H9 (cell line): ENCODE data around the gene TNIP1. TPM values are rescaled to one million over a fixed set of nuclear protein-coding genes. Genes with fewer than 3 reads are reported as not detected.

Source experiments
- DNase-seq: peaks from one replicate; pipeline ENCODE4 v3.0.0-alpha.2; 2017
- H2AFZ ChIP-seq: one replicate; pipeline ENCODE4 v1.6.1; 2013; ENCODE audit warnings: mild to moderate bottlenecking, low read length, control low read depth, moderate library complexity
- H2AK5ac ChIP-seq: 2 replicates; pipeline ENCODE4 v1.6.1; 2013; ENCODE audit warnings: low read length, control low read depth, mixed read lengths; ENCODE audit not compliant: insufficient read length
- H2BK120ac ChIP-seq: one replicate; pipeline ENCODE4 v1.6.1; 2013; ENCODE audit warnings: low read depth, mild to moderate bottlenecking, low read length, control low read depth, inconsistent platforms; ENCODE audit not compliant: poor library complexity, severe bottlenecking
- H2BK12ac ChIP-seq: 2 replicates; pipeline ENCODE4 v1.6.1; 2013; ENCODE audit warnings: low read length, control low read depth, mixed read lengths, low read depth; ENCODE audit not compliant: insufficient read length
- H2BK15ac ChIP-seq: 2 replicates; pipeline ENCODE4 v1.6.1; 2013; ENCODE audit warnings: low read depth, low read length, control low read depth
- H2BK20ac ChIP-seq: one replicate; pipeline ENCODE4 v1.6.1; 2013; ENCODE audit warnings: low read depth, mild to moderate bottlenecking, low read length, control low read depth, inconsistent platforms; ENCODE audit not compliant: poor library complexity, severe bottlenecking
- H2BK5ac ChIP-seq: 2 replicates; pipeline ENCODE4 v1.6.1; 2013; ENCODE audit warnings: low read length, control low read depth, mixed read lengths; ENCODE audit not compliant: insufficient read length
- H3K14ac ChIP-seq: 2 replicates; pipeline ENCODE4 v1.6.1; 2013; ENCODE audit warnings: low read length, control low read depth; ENCODE audit not compliant: insufficient read depth
- H3K18ac ChIP-seq: 2 replicates; pipeline ENCODE4 v1.6.1; 2013; ENCODE audit warnings: low read depth, mild to moderate bottlenecking, mixed read lengths, low read length, control low read depth; ENCODE audit not compliant: insufficient read length
- H3K23ac ChIP-seq: 2 replicates; pipeline ENCODE4 v1.6.1; 2013; ENCODE audit warnings: low read length, control low read depth, mixed read lengths, low read depth; ENCODE audit not compliant: insufficient read length
- H3K23me2 ChIP-seq: 2 replicates; pipeline ENCODE4 v1.6.1; 2013; ENCODE audit warnings: low read depth, mild to moderate bottlenecking, mixed read lengths, low read length, control low read depth; ENCODE audit not compliant: insufficient read length, poor library complexity, severe bottlenecking
- H3K27ac ChIP-seq: 2 replicates; pipeline ENCODE4 v1.5.1; 2013; ENCODE audit warnings: low read length, control low read depth, mixed read lengths, low read depth; ENCODE audit not compliant: insufficient read length
- H3K27me3 ChIP-seq: 2 replicates; pipeline ENCODE4 v1.6.1; 2013; ENCODE audit warnings: low read length, control low read depth, inconsistent platforms; ENCODE audit not compliant: insufficient read depth
- H3K4ac ChIP-seq: 2 replicates; pipeline ENCODE4 v1.6.1; 2013; ENCODE audit warnings: low read depth, mild to moderate bottlenecking, control low read depth, inconsistent platforms, low read length, moderate library complexity
- H3K4me1 ChIP-seq: 2 replicates; pipeline ENCODE4 v1.6.1; 2013; ENCODE audit warnings: low read length, control low read depth, inconsistent platforms; ENCODE audit not compliant: insufficient read depth
- H3K4me2 ChIP-seq: 2 replicates; pipeline ENCODE4 v1.6.1; 2013; ENCODE audit warnings: low read length, control low read depth, mixed read lengths; ENCODE audit not compliant: insufficient read length, insufficient read depth
- H3K56ac ChIP-seq: 2 replicates; pipeline ENCODE4 v1.6.1; 2013; ENCODE audit warnings: low read depth, mild to moderate bottlenecking, mixed read lengths, low read length, control low read depth; ENCODE audit not compliant: insufficient read length
- H3K79me1 ChIP-seq: 2 replicates; pipeline ENCODE4 v1.6.1; 2013; ENCODE audit warnings: low read depth, mild to moderate bottlenecking, moderate library complexity, low read length, control low read depth, inconsistent platforms; ENCODE audit not compliant: insufficient read depth, poor library complexity, severe bottlenecking
- H3K79me2 ChIP-seq: 2 replicates; pipeline ENCODE4 v1.6.1; 2013; ENCODE audit warnings: low read length, control low read depth, inconsistent platforms; ENCODE audit not compliant: insufficient read depth
- H3K9ac ChIP-seq: 2 replicates; pipeline ENCODE4 v1.6.1; 2013; ENCODE audit warnings: low read length, control low read depth, mixed read lengths; ENCODE audit not compliant: insufficient read length; ENCODE audit errors: extremely low read depth
- H3K9me3 ChIP-seq: one replicate; pipeline ENCODE4 v1.6.1; 2013; ENCODE audit warnings: low read depth, low read length, inconsistent platforms; ENCODE audit not compliant: control insufficient read depth
- H3T11ph ChIP-seq: one replicate; pipeline ENCODE4 v1.6.1; 2013; ENCODE audit warnings: mild to moderate bottlenecking, low read length, control low read depth, inconsistent platforms
- H4K20me1 ChIP-seq: one replicate; pipeline ENCODE4 v1.6.1; 2013; ENCODE audit not compliant: control insufficient read depth, insufficient read length, insufficient read depth
- H4K5ac ChIP-seq: 2 replicates; pipeline ENCODE4 v1.6.1; 2013; ENCODE audit warnings: low read depth, mild to moderate bottlenecking, mixed read lengths, low read length, control low read depth; ENCODE audit not compliant: insufficient read length
- H4K8ac ChIP-seq: replicated peaks from 2 replicates; pipeline ENCODE4 v1.6.1; 2013; ENCODE audit warnings: low read length, control low read depth, mixed read lengths, low read depth; ENCODE audit not compliant: insufficient read length
- H4K91ac ChIP-seq: 2 replicates; pipeline ENCODE4 v1.6.1; 2013; ENCODE audit warnings: low read depth, mild to moderate bottlenecking, moderate library complexity, mixed read lengths, low read length, control low read depth; ENCODE audit not compliant: insufficient read length
- H3K27ac Mint-ChIP-seq, 3 experiments: 2 replicates in 2 of 3; 3 replicates in 1 of 3; pipeline ENCODE4 v1.8.0; 2020 to 2021; ENCODE audit warnings: mixed read lengths in 3 of 3, mild to moderate bottlenecking in 1 of 3, moderate library complexity in 1 of 3
- H3K27me3 Mint-ChIP-seq: 2 replicates; pipeline ENCODE4 v1.8.0; 2021; ENCODE audit warnings: low read depth, mild to moderate bottlenecking, moderate library complexity, mixed read lengths
- H3K36me3 Mint-ChIP-seq, 3 experiments: 2 replicates in 2 of 3; 3 replicates in 1 of 3; pipeline ENCODE4 v1.8.0; 2020 to 2021; ENCODE audit warnings: low read depth in 3 of 3, mixed read lengths in 3 of 3; ENCODE audit not compliant: insufficient read depth in 1 of 3
- H3K4me1 Mint-ChIP-seq, 2 experiments: 2 replicates each; pipeline ENCODE4 v1.8.0; 2020; ENCODE audit warnings: mixed read lengths in 2 of 2
- H3K4me3 Mint-ChIP-seq, 2 experiments: 2 replicates in 1 of 2; 3 replicates in 1 of 2; pipeline ENCODE4 v1.8.0; 2020 to 2021; ENCODE audit warnings: mild to moderate bottlenecking in 2 of 2, mixed read lengths in 2 of 2, moderate library complexity in 1 of 2
- H3K9me3 Mint-ChIP-seq, 2 experiments: 2 replicates in 1 of 2; 3 replicates in 1 of 2; pipeline ENCODE4 v1.8.0; 2020; ENCODE audit warnings: mild to moderate bottlenecking in 2 of 2, mixed read lengths in 2 of 2, moderate library complexity in 1 of 2
- CTCF ChIP-seq: fragments of 200-600 bp; sonication (generic); conservative IDR thresholded peaks from 3 replicates; pipeline ENCODE4 v1.8.0; 2021; ENCODE audit warnings: antibody characterized with exemption, mild to moderate bottlenecking
- WGBS: extraction: QIAGEN DNeasy Blood & Tissue Kit; methylation state at CpG from one replicate; pipeline ENCODE4 v1.1.7; 2013; ENCODE audit warnings: missing lambda C conversion rate, low lambda C conversion rate, mixed read lengths; ENCODE audit not compliant: insufficient read length; ENCODE audit errors: extremely low coverage; 5-methylcytosine and 5-hydroxymethylcytosine counted together
- total RNA-seq: library from RNA; stranded (reverse); gene quantifications from 2 replicates; pipeline ENCODE4 v1.2.1, GENCODE V29; 2021

The TNIP1 gene
- total RNA-seq, 1 experiment from 2014 or later: 40.8 TPM

GRCh38 chr5:151073280-151073679 lies 7.6 kb downstream of the TNIP1 start:
- no peak overlapping the region for H3K9ac ChIP-seq
- H2BK12ac ChIP-seq: no peak overlapping the region
- peaks cover 2% of the 10 kb centered on the region; the same call in 1 of the 2 replicates for H3K79me2 ChIP-seq
- no peaks in the 10 kb centered on the region for H3K27me3 ChIP-seq
- H3K4me3 Mint-ChIP-seq: no peak overlapping the region
- no peak overlapping the region for H2AFZ ChIP-seq
- H3K79me1 ChIP-seq: peaks cover 2% of the 10 kb centered on the region
- H3K56ac ChIP-seq: no peak overlapping the region
- no peak overlapping the region for H2BK120ac ChIP-seq
- no peak overlapping the region for H2AK5ac ChIP-seq
- H3K23ac ChIP-seq: no peak overlapping the region
- no peak overlapping the region for H3K27ac ChIP-seq
- no peak overlapping the region for H3K14ac ChIP-seq
- no peak overlapping the region for H3K18ac ChIP-seq
- no peak overlapping the region for H4K8ac ChIP-seq
- no peak for DNase-seq
- no peaks in the 10 kb centered on the region for H3K23me2 ChIP-seq
- WGBS: no CpG with 5 or more reads among the region's 2 CpGs
- no peak overlapping the region for H3K4ac ChIP-seq
- H3T11ph ChIP-seq: no peak overlapping the region
- H2BK20ac ChIP-seq: no peak overlapping the region
- H4K5ac ChIP-seq: no peak overlapping the region
- no peak overlapping the region for H3K4me2 ChIP-seq
- H4K91ac ChIP-seq: no peak overlapping the region
- peaks cover 6 to 7% of the 10 kb centered on the region in 2 experiments; a peak in 2 of 4 replicates for H3K4me1 Mint-ChIP-seq
- no peaks in the 10 kb centered on the region for H3K9me3 ChIP-seq
- H3K4me1 ChIP-seq: no peaks in the 10 kb centered on the region
- TF ChIP-seq CTCF: no peak
- no peaks in the 10 kb centered on the region for H4K20me1 ChIP-seq
- no peak overlapping the region for H2BK5ac ChIP-seq
- H3K27ac Mint-ChIP-seq: no peak overlapping the region
- no peaks in the 10 kb centered on the region for H3K27me3 Mint-ChIP-seq
- H3K9me3 Mint-ChIP-seq: no peaks in the 10 kb centered on the region
- no peaks in the 10 kb centered on the region; a peak in 2 of 7 replicates for H3K36me3 Mint-ChIP-seq
- no peak overlapping the region for H2BK15ac ChIP-seq
